NCI-H1436 (cell line): Measurements from ENCODE around the gene AP5B1.
"Not testable (repeated sequence)": the region's sequence is repeated elsewhere in the genome, so short reads cannot be mapped to it uniquely, and the experiment has no call there.

Experiments
- DNase-seq: peaks from one replicate; lab custom pipeline; 2025; lab: John Stamatoyannopoulos, UW

AP5B1 gene

GRCh38 chr11:65767406-65767805, 13.4 kb downstream of the AP5B1 start:
- DNase-seq: no peak

GRCh38 chr11:65766535-65766934, 14.2 kb downstream of the AP5B1 start:
- DNase-seq: no peak

- DNase-seq: no peak
Observed at GRCh38 chr11:65764434-65764833, 16.3 kb downstream of the AP5B1 start.

DNA sequence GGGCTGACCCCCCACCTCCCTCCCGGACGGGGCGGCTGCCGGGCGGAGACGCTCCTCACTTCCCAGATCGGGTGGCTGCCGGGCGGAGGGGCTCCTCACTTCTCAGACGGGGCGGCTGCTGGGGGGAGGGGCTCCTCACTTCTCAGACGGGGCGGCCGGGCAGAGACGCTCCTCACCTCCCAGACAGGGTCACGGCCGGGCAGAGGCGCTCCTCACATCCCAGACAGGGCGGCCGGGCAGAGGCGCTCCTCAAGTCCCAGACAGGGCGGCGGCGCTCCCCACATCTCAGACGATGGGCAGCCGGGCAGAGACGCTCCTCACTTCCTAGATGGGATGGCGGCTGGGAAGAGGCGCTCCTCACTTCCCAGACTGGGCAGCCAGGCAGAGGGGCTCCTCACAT, 18.0 kb downstream of the AP5B1 start:
- DNase-seq: not testable (repeated sequence)

GRCh38 chr11:65762169-65762568, 18.6 kb downstream of the AP5B1 start:
- not testable (repeated sequence) for DNase-seq

- no peak for DNase-seq
Observed at GRCh38 chr11:65745049-65745448, 35.7 kb downstream of the AP5B1 start.

DNA sequence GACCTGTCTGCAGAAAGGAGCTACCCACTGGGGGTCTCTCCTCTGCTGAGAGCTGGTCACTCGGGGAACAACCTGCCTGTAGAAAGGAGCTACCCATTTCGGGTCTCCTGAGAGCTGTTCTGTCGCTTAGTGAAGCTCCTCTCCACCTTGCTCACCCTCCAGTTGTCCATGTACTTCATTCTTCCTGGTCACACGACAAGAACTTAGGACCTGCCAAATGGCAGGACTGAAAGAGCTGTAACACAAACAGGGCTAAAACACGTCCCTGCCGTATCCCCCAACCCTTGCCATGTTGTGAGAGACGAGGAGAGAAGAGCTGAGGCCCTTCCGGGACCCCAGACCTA, 36.1 kb downstream of the AP5B1 start:
- no peak for DNase-seq

DNA sequence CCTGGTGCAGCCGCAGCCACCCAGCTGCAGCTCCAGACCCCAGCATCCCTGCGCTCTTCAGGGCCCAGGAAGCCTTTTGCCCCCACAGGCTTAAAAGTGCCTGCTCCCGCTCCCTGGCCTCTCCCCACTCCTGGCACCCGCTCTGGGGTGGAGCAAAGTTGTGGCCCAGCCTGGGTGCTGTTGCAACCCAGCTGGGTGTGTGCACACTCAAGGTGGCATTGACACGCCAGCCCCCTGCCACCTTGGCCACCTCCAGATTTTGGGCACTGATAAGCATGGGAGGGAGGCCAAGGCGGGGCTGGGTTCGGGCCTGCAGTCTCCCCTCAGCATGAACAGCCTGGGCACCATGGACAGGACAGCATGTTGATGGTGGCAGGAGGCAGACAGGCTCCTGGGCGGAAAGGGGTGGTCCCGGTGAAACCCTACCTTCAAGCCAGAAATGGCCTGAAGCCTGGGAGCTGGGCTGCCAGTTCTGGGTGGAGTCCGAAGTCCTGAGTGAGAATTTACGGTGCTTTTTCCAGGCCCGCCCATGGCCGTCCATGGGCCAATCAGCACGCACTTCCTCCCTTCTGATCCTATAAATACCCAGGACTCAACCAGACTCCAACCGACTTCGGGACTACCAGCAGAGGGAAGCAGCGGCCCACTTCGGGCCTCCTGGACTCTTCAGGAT, 36.6 kb downstream of the AP5B1 start:
- DNase-seq: peak; percentile 5

GRCh38 chr11:65743681-65744025, 37.1 kb downstream of the AP5B1 start:
- no peak for DNase-seq

GRCh38 chr11:65742353-65742752, 38.4 kb downstream of the AP5B1 start:
- no peak for DNase-seq

GRCh38 chr11:65741185-65741584, 39.6 kb downstream of the AP5B1 start:
- no peak for DNase-seq

- DNase-seq: no peak
Observed at GRCh38 chr11:65739022-65739421, 41.8 kb downstream of the AP5B1 start.

DNA sequence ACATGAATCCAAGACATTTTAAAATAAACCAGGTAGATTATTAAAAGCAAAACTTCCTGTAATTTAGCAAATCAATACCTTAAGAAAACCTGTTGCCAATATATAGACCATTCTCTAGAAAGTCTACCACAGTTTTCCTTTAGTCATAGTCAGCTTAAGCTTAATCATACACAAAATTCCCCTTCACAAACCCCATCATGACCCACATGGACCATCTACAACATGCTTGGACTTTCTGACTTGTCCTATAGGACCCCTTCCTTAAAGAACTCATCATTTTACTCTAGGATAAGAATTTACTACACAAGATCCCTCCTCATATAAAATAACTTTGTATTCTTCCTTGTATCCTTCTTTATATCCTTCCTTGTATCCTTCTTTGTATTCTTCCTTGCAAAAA, 44.0 kb downstream of the AP5B1 start:
- DNase-seq: no peak

DNA sequence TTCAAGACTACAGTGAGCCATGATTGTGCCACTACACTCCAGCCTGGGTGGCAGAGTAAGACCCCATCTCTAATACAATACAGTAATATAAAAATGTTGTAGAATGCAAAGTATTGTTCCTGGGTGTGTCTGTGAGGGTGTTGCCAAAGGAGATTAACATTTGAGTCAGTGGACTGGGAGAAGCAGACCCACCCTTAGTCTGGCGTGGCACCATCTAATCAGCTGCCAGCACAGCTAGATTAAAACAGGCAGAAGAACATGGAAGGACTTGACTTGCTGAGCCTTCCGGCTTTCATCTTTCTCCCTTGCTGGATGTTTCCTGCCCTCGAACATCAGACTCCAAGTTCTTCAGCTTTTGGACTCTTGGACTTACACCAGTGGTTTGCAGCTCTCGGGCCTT, 45.7 kb downstream of the AP5B1 start:
- not testable (repeated sequence) for DNase-seq

DNA sequence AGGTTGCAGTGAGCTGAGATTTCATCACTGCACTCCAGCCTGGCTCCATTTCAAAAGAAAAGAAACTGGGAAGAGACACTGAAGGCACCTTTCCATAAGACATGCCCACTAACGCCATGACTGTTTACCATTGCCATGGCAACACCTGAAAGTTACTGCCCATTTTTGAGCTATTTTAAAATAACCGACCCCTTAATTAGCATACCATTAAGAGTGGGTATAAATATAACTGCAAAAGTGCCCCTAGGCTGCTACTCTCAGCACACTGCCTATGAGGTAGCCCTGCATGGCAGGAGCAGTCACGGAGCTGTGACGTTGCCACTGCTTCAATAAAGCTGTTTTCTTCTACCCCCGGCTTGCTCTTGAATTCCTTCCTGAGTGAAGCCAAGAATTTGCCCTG, 50.3 kb downstream of the AP5B1 start:
- no peak for DNase-seq

- DNase-seq: no peak
Observed at GRCh38 chr11:65727865-65728264, 52.9 kb downstream of the AP5B1 start.

DNA sequence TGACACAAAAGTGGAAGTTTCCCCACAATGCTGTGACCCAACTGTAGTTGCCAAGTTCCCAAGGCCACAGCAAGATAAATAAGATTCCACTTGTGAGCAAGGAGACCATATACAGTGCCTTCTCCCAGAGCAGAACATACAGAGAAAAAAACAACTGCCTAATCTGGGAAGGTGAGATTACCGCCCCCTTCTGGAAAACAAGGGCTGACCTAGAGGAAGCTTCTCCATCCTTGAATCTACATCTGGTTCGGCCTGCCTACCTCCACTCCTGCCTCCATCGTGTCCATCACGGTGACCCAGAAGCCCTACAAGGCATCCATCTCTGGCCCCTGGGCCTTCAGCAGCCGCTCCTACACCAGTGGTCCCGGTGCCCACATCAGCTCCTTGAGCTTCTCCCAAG, 54.1 kb downstream of the AP5B1 start:
- no peak for DNase-seq
